GM12892 (cell line): ENCODE data around the gene SPARC.

Source experiments
- POLR2A ChIP-seq: IDR thresholded peaks from 2 replicates; pipeline ENCODE4 v1.6.1; 2011; ENCODE audit warnings: low read depth, low read length, control low read depth
- POLR2AphosphoS5 ChIP-seq: IDR thresholded peaks from 2 replicates; pipeline ENCODE4 v1.6.1; 2011; ENCODE audit warnings: low read depth, low read length, control low read depth

GRCh38 chr5:151684690-151685361 lies 1.9 kb downstream of the SPARC start:
- TF ChIP-seq POLR2AphosphoS5 (no peak), POLR2A (no peak)
